ENCODE measurements around the gene TATDN3.
A peak's percentile ranks its signal among the peaks of the same experiment; 100 is the strongest.
"Not testable (repeated sequence)": the region's sequence is repeated elsewhere in the genome, so short reads cannot be mapped to it uniquely, and the experiment has no call there.

TATDN3 gene

GRCh38 chr1:212762234-212762633 lies 29.5 kb upstream of the TATDN3 start:
- DNase-seq (ENCODE audit: low read depth, low spot score): no peak
- TF ChIP-seq CTCF (IDR thresholded peaks at IDR 0.05; ENCODE audit: low read depth, low read length): no peak
- H3K4me3 ChIP-seq (ENCODE audit: low read depth, low read length): no peak overlapping the region
- in situ Hi-C loops (cut with HindIII; ENCODE audit: low sequenced_read_pairs): no loop called here

GRCh38 chr1:212762839-212763238 lies 28.9 kb upstream of the TATDN3 start:
- TF ChIP-seq CTCF (IDR thresholded peaks at IDR 0.05; ENCODE audit: low read depth, low read length): no peak
- in situ Hi-C loops (cut with HindIII; ENCODE audit: low sequenced_read_pairs): no loop called here
- no peak for DNase-seq (ENCODE audit: low read depth, low spot score)
- H3K4me3 ChIP-seq (ENCODE audit: low read depth, low read length): no peak overlapping the region

GRCh38 chr1:212764718-212765281 lies 26.9 kb upstream of the TATDN3 start:
- in situ Hi-C loops (cut with HindIII; ENCODE audit: low sequenced_read_pairs); H3K4me3 ChIP-seq (ENCODE audit: low read depth, low read length); DNase-seq (ENCODE audit: low read depth, low spot score): not testable (repeated sequence)

- in situ Hi-C loops (cut with HindIII; ENCODE audit: low sequenced_read_pairs); H3K4me3 ChIP-seq (ENCODE audit: low read depth, low read length); DNase-seq (ENCODE audit: low read depth, low spot score): not testable (repeated sequence)
Measured at GRCh38 chr1:212766825-212767224, 24.9 kb upstream of the TATDN3 start.

- in situ Hi-C loops (cut with HindIII; ENCODE audit: low sequenced_read_pairs): no loop called here
- no peak for TF ChIP-seq CTCF (IDR thresholded peaks at IDR 0.05; ENCODE audit: low read depth, low read length)
- DNase-seq (ENCODE audit: low read depth, low spot score): peak; percentile 20
- H3K4me3 ChIP-seq (ENCODE audit: low read depth, low read length): no peak overlapping the region
Measured at GRCh38 chr1:212769459-212770167, 22.1 kb upstream of the TATDN3 start.

GRCh38 chr1:212771341-212771740 lies 20.4 kb upstream of the TATDN3 start:
- in situ Hi-C loops (cut with HindIII; ENCODE audit: low sequenced_read_pairs): no loop called here
- no peak for TF ChIP-seq CTCF (IDR thresholded peaks at IDR 0.05; ENCODE audit: low read depth, low read length)
- no peak overlapping the region for H3K4me3 ChIP-seq (ENCODE audit: low read depth, low read length)
- no peak for DNase-seq (ENCODE audit: low read depth, low spot score)

GRCh38 chr1:212773011-212773410 lies 18.7 kb upstream of the TATDN3 start:
- TF ChIP-seq CTCF (IDR thresholded peaks at IDR 0.05; ENCODE audit: low read depth, low read length): no peak
- in situ Hi-C loops (cut with HindIII; ENCODE audit: low sequenced_read_pairs): no loop called here
- H3K4me3 ChIP-seq (ENCODE audit: low read depth, low read length): no peak overlapping the region
- no peak for DNase-seq (ENCODE audit: low read depth, low spot score)

Measured in astrocyte of the spinal cord (primary cell).